Ishikawa (cell line): Measurements from ENCODE around the gene IL11RA.

Source experiments
- CEBPB ChIP-seq: IDR thresholded peaks from 2 replicates; pipeline ENCODE4 v1.6.1; 2012
- CREB1 ChIP-seq: IDR thresholded peaks from 2 replicates; pipeline ENCODE4 v1.6.1; 2012; ENCODE audit warnings: low read depth
- EGR1 ChIP-seq: IDR thresholded peaks from 2 replicates; pipeline ENCODE4 v1.6.1; 2012
- EP300 ChIP-seq: IDR thresholded peaks from 2 replicates; pipeline ENCODE4 v1.6.1; 2012; ENCODE audit warnings: borderline replicate concordance
- FOXM1 ChIP-seq: IDR thresholded peaks from 2 replicates; pipeline ENCODE4 v1.6.1; 2012; ENCODE audit warnings: low read depth, borderline replicate concordance
- MAX ChIP-seq: IDR thresholded peaks from 2 replicates; pipeline ENCODE4 v1.6.1; 2012
- NFIC ChIP-seq: IDR thresholded peaks from 2 replicates; pipeline ENCODE4 v1.6.1; 2012
- RAD21 ChIP-seq: IDR thresholded peaks from 2 replicates; pipeline ENCODE4 v1.6.1; 2012; ENCODE audit warnings: low read depth
- REST ChIP-seq: IDR thresholded peaks from 2 replicates; pipeline ENCODE4 v1.6.1; 2012; ENCODE audit warnings: low read depth, mild to moderate bottlenecking
- TAF1 ChIP-seq: IDR thresholded peaks from 2 replicates; pipeline ENCODE4 v1.6.1; 2012; ENCODE audit warnings: low read depth, mild to moderate bottlenecking
- TEAD4 ChIP-seq: IDR thresholded peaks from 2 replicates; pipeline ENCODE4 v1.6.1; 2012
- YY1 ChIP-seq: IDR thresholded peaks from 2 replicates; pipeline ENCODE4 v1.6.1; 2012; ENCODE audit warnings: low read depth
- ZBTB7A ChIP-seq: IDR thresholded peaks from 2 replicates; pipeline ENCODE4 v1.6.1; 2012; ENCODE audit warnings: low read depth

- TF ChIP-seq TAF1 (no peak), CREB1 (no peak), EP300 (no peak), REST (no peak), YY1 (no peak), MAX (no peak), CEBPB (no peak), FOXM1 (no peak), RAD21 (no peak), EGR1 (no peak), ZBTB7A (no peak), TEAD4 (no peak), NFIC (no peak)
These were observed 37.5 kb downstream of the IL11RA start for GRCh38 chr9:34689512-34689911.
